NCI-H2196 (cell line): ENCODE results near the gene C14orf93.

Experiments used
- DNase-seq: peaks from one replicate; lab custom pipeline; 2025; ENCODE audit not compliant: unreplicated experiment; lab: John Stamatoyannopoulos, UW

Gene C14orf93, protein sequence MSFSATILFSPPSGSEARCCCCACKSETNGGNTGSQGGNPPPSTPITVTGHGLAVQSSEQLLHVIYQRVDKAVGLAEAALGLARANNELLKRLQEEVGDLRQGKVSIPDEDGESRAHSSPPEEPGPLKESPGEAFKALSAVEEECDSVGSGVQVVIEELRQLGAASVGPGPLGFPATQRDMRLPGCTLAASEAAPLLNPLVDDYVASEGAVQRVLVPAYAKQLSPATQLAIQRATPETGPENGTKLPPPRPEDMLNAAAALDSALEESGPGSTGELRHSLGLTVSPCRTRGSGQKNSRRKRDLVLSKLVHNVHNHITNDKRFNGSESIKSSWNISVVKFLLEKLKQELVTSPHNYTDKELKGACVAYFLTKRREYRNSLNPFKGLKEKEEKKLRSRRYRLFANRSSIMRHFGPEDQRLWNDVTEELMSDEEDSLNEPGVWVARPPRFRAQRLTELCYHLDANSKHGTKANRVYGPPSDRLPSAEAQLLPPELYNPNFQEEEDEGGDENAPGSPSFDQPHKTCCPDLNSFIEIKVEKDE

DNA sequence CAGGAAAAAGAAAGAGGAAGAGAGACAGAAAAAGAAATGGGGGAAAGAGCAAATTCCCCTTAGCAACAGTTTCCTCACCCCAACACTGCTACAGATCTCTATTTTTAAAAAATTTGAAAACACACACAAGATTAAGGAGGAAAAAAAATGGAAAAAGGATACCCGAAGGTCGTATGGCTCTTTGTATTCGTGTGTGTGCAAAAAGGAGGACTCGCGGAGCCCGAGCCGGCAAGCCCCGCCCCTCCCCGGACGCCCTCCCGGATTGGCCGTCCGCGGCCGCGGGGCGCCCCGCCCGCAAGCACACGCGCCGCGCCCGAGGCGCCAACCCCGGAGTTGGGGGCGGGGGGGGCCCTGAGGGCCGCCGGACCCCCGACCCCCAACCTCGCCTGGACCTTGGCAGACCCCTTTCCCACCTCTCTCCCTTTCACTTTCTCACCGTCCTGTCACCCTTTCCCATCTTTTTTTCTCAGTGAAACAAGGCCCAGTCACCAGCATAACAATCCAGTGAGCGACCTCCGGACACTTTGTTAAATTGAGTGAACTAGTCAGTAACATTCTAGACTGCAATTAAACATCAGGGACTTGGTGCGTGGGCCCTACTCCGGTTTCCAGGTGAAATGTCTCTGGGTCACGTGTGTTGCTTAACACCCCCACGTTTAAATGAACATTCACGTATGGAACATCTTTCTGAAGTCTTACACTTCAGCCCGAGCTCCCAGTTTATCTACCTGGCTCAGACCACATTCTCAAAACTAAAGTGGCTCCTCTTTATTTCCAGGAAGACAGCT is at the start of gene C14orf93:
TSS of gene C14orf93 (minus strand) at position 205 of the 788 bp plus-strand sequence. CDS start 11,120 bp downstream, outside the sequence.
- peak; percentile 83 for DNase-seq

DNA sequence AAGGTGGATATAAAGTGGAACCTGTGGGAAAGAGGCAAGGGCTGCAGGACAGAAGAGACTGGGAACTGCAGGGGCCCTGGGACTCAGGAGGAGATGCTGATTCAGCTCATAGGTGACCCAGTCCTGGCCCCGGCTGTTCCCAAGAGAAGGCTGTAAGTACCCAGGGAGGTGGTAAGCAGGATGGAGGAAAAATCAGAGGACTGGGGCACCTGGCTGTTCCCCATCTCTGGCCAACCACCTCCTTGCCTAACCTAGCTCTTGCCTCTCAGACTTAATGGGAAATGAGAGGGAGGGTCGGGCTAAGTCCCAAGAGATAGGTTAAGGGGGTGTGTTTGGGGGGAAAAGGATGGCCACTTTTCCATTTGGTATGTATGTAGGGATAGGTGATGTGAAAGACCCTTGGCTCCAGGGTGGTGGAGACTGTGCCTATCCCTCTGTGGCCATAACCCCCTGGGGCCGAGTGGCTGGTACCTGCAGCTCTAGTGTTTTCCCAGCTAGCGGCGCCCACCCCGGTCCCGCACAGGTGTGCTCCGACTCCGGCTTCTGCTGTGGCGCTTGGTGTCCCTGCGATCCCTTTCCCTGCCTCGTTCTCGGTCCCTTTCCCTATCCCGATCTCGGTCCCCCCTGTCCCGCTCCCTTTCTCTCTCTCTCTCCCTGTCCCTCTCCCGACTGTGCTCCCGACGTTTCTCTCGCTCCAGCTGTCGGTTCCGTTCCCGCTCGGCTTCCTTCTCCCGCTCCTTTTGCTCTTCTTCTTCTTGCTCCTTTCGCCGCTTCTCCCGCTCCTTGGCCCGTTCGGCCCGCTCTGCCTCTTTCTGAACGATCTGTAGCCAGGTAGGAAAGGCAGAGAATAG is 48.9 kb upstream of the C14orf93 start:
- DNase-seq = no peak

DNA sequence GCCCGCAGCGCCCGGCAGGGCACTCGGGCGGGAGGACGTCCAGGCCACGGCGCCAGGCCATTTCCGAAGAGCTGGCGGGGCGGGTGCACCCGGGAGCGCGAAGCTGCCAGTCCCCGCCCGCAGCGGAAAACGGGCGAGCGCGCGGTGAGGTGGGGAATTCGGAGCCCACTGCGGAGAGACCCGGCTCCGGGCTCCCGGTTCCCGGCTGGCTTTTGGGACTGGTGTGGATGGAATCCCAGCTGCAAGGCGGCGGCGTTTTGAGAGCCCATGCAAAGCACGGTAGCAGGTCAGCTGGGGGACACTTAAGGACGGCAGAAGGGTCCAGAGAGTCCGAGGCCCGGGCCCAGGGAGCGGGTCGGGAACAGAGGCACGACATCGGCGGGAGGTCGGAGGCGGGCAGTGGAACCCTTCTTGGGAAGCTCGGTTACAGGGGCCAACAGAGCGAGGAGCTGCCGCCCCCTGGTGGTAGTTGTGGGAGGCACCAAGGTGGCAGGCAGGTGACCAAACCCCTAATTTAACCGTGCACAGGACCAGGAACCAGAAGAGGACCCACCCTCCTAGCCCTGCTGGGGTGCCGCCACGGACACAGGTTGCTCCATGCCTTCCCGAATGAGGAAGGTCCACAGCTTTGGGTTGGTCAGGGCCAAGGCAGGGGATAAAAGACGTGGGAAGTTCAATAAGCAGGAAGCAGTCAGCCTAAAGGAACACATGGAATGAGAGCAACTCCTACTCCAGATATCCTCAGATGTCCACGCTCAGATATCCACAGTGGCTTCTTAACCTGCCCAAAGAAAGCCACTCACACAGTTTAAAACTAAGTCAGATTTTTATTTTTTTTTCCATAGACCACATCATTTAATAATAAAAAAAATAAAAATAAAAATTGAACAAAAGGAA is 48.1 kb upstream of the C14orf93 start:
- no peak for DNase-seq

DNA sequence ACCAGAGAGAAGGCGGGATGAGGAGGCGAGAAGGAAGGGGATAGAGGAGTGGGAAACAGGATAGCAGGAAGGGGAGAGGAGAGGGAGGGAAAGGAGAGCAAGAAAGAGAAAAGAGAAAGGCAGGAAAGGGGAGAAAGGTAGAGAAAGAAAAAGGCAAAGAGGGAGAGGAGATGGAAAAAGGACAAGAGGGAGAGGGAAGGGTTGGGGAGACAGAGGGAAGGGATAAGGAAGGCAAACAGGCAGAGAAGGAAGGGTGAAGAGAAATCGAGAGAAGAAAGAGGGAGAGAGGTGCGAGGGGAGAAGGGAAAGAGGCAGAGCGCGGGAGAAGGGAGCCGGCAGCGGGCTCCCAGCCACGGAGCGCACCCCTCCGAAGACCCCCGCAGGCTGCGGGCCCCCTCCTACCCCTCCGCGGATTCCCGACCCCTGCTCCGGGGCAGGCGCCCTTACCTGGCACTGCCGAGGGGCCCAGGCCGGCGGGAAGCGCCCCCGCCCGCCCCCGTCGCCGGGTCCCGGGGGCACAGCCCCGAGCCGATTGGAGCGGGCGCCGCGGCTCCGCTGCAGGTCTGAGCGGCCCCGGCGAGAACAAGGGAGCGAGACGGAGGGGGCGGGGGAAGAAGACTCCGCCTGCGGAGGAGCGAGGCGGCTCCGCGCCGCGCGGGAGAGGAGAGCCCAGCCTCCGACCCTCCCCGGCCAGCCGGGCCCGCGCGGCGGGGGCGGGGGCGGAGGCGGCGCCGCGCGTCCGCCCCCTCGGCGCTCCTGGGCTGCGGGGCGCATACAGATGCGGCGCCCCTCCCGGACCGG is 47.2 kb upstream of the C14orf93 start, which contains the start of gene CDH24:
TSS of gene CDH24 (minus strand) at position 565 of the 801 bp plus-strand sequence. CDS start 1,787 bp downstream, outside the sequence.
- no peak for DNase-seq

DNA sequence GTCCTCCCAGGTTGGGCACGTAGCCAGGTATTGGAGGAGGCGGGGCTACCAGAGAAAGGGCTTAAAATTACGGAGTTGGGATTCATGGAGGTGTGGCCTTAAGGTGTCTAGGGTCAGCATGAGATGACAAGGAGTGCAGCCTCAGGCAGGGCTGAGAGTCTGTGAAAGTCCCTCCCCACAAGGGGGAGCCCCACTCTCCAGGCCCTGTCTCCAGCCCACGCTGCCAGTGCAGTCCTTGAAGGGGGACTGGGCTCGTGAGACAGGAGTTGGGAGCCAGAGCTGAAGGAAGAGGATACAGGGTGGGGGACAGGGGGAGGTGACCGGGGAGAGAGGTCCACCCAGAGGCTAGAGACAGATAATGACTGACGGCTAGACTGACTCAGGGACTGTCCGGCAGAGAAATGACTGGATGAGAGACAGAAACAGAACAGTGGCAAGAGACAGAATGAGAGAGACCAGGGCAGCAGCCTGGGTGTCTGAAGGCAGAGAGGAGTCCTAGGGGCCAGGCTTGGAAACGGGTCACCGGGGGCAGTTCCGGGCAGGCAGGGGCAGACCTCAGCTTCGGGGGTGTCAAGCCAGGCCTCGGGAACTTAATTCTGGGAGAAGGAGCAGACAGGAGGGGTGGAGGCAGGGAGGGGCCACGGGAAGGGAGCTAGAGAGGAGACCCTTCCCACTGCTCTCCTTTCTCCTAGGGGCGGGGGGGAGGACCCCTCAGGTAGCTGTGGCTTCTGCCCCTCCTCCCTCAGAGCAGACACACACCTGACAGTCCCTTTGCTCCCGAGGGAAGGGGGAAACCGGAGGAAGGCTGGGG is 46.4 kb upstream of the C14orf93 start:
- no peak for DNase-seq

DNA sequence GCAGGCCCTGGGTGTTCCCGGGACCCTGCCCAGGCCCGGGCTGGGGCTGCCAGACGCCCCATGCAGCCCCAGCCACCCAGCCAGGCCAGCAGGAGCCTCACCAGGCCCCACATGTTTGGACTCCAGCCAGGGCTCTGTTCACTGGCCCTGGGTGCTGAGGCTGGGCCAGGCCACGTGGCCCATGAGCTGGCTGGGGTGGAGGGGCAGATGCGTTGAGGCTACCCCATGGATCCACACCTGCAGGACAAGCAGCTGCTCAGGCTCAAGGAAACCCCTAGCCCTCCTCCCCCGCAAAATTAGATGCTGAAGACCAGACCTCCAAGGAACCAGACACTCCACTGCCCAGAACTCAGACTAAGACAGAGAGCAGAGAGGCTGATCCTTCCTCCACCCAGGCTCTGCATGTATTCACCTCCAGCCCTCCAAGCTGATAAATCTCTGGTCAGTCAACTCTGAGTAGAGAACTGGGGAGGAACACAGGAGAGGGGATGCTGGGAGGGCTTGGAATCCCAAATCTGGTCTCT is 45.7 kb upstream of the C14orf93 start:
- no peak for DNase-seq

DNA sequence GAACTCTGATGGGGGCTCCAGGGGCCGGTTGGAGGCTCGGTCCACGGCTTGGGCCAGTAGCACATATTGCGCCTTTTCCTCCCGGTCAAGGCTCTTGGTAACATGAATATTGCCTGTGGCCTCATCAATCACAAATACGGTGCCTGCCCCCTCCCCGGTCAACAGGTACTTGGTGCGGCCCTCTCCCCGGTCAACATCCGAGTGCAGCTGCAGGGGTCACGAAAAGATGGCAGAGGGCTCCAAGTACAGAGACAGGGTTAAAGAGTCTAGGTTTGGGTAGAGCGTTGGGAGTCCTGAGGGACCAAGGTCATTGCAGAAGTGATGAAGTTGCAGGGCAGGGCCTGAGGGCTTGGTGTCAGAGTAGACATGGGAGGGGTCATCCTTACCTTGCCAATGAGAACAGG is 45.2 kb upstream of the C14orf93 start:
- DNase-seq = no peak

DNA sequence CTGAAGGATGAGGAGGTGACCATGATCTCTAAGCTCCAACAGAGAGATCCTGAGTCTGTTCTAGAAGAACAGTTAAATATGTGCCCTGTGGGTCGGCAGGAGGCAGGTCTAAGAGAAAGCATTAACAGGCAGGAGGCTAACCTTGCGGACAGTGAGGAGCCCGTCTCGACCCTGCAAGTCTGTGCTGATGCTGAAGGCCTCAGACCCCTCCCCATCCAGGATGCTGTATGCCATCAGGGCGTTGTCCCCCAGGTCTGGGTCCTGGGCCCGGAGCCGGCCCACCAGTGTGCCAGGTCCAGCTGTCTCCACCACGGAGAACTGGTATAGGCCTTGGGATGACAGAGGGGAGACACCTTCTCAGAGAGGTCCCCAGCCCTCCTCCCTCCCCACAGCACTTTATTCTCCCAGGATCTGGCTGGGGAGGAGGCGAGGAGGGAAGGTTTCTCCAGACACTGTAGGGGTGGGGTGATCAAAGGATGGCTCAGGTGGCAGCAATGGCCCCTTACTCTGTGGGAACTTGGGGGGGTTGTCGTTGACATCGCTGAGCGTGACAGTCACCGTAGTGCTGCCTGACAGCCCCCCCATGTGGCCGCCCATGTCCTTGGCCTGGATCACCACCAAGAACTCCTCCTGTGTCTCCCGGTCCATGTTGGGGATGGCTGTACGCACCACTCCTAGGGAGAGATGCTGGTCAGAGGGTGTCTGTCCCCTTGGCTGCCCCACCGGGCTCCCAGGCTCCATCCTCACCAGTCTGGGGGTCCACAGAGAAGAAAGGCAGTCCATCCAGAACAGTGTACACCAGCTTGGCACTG is 44.3 kb upstream of the C14orf93 start:
- no peak for DNase-seq

DNA sequence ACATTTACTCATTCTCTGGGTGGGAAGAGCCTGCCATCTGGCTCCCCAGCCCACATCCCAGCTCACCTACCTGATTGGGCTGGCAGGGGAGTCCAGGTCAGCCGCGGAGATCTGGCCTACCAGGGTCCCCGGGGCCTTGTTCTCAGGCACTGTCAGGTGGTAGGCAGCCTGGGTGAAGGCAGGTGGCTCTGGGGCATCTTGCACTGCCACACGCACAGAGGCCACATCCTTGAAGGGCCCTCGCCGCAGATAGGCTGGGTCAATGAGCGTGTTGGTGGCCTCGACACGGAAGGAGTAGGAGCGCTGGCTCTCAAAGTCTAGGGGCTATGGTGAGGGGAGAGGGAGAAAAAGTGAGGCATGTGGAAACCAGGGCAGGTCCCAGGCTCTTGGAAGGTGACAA is 43.5 kb upstream of the C14orf93 start:
- DNase-seq = no peak

DNA sequence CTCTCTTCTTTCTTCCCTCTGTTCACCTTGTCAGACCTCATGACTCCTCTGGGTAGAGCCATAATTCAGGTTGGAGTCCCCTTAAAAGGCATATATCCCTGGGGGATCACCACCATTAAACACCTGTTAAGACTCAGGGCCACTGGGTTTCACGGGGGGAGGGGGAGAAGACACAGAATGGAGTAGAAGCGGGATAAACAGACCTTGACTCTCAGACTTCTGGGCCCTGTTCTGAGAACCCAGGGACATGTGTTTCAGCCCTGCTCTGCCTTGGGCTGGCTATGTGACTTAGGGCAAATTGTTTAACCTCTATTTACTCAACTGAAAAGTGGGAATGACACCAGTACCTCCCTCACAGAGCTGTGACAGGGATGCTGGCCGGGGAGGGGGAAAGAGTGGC is 42.7 kb upstream of the C14orf93 start:
- no peak for DNase-seq

DNA sequence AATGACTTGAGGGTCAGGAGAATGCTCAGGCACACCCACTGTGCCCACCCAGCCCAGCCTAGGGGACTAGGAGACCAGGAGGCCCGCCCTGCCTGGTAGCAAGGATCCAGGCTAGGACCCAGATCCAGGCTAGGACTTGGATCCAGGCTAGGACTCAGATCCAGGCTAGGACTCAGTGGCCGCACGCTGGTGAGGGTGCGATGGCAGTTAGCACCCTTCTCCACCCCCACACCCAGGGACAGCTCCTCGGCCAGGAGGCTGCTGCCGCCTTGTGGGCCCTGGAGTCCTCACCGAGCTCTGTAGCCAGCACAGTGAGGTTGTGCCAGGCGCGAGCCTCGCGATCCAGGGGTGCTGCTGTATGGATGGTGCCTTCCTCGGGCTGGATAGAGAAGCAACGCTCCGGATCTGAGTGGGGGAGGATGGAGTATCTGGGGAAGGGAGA is 42.3 kb upstream of the C14orf93 start:
- DNase-seq = no peak

DNA sequence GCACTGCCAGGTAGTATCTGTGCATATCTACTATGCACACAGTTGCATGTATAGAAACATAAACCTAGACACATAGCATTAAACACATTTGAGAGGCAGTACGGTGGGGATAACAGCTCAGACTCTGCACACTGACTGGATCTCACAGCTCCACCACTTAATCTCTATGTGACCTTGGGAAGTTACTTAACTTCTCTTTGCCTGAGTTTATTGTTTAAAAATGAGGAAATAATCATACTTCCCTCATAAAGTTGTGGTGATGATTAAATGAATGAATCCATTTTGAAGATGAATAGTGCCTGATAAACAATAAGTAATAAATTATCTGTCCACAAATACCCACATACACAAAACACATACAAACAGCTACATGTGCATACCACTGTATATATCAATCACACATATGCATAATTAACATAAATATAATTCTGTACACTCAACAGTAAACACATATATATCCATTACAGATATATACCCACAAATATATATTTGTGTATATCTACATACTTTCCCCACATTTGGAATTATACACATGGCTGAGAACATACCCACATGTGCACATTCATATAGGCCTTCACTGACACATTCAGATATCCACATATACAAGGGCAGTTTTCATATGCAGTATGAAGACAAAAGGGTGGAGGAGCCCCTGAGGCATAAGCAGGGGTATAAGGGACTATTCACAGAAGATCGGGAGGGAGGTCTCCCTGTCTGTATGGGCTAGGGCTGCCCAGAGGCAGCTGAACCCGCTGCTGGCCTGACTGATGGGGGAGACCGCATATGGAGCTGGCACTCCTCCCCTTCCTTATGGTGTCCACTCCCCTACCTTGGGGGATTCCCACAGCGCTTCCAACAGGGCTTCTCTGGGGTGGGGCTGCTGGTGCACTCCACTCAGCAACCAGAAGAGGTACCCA is 41.5 kb upstream of the C14orf93 start:
- no peak for DNase-seq

DNA sequence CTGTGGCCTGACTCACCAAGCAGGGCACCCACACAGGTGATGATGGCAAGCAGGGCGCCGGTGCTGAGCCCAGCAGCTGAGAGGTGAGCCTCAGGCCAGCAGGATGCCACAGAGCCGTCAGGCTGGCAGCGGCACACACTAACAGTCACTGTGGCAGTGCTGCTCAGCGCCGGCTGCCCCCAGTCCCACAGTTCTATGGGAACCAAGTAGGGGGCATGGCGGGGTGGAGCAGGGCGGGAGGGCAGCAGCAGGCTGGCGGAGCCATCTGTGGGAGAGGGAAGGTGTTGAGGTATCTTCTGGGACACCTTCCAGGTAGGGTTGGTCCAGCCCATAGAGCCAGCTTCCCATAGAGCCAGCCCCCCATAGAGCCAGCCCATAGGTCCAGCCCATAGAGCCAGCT is 39.1 kb upstream of the C14orf93 start:
- no peak for DNase-seq

DNA sequence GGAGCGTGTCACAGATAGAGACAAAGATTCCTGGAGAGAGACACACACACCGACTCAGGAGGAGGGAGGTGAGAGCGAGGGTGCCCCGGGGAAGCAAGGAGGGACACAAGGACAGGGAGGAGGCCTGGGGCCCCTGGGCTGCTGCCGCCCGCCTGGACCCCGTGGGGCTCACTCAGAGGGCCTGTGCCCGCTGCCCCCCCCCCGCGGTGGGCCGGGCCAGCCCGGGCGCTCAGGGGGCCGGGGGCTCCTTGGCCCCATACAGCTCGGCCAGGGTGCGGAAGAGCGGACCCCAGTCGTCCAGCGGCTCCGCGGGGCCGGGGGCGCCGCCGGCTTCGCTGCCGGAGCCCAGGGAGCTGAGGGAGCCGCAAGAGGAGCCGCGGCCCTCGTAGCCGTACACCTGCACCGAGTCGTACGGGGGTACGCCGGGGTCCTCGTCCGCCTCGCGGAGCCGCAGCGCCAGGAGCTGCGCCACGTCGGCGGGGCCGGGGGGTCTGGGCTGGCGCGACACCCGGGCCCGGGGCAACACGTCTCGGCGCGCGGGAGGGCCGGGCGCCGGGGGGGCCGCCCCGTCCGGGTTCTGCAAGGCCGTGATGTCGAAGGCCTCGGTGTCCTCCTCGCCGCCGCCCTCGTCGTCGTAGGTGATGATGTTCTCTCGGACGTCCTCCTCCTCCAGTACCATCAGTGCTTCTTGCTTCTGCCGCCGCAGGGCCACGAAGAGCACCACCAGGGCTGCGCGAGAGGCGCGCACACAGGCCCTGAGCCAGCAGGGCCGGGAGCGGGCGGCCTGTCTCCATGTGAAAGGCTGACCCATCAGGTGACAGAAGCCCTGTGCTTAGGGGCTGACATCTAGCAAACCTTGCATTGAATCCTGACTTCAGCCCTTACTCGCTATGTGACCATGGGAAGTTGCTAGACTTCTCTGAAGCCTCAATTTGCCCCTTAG is 38.1 kb upstream of the C14orf93 start:
- DNase-seq = no peak

DNA sequence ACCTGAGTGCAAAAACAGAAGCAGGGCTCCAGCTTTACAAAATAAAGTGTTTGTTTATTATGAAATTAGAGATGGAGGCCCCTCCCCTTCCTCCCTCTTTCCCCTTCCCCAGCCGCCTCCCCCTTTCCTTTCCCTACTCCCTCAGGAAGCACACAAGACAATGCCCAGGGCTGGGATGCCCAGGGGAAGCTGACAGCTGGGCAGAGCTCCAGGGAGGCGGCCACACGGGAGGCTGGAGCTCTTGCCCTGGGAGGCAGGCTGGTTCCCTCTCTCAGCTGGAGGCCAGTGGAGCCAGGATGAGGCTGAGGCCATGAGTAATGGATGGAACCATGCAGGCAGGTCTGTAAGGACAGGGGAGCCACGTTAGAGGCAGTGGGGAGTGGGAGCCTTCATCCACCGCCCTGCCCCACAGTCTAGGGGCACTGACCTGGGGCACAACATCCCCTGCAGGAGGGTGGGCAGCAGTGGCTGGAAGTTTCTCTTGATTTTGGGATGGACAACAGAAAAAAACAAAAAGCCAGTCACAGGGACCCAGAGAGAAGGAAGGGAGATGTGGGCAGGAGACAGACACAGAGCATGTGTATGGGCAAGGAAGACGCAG is 37.2 kb upstream of the C14orf93 start:
- DNase-seq = no peak
